Posterior vena cava (tissue), 2 donors: ENCODE data around the gene PCTP. TPM values are rescaled to one million over a fixed set of nuclear protein-coding genes. Genes with fewer than 3 reads are reported as not detected.

Experiments used
- DNase-seq: peaks from one replicate; pipeline ENCODE4 v3.0.0-alpha.2; 2020; ENCODE audit warnings: low spot score
- intact Hi-C, 2 donors: fragments of 100-400 bp; cut with DNase I; formaldehyde crosslinking; loops; one replicate each; pipeline versions ENCODE4 v1.14.1 to v1.14.2; 2022 to 2023
- total RNA-seq, 2 donors: library from RNA; stranded (reverse); fragmentation: NEBNext Ultra II Directional; extraction: Animal tissue kit (Norgen Biotek cat#: 25700); gene quantifications; one replicate each; pipeline ENCODE4 v1.2.1, GENCODE V29; 2021
- donor health status: DM: yes; HTN: yes; CAD: no.
- donor health status: DM: yes; HTN: yes; CAD: no.

The PCTP gene
- total RNA-seq, 2 donors from 2014 or later = 10.0 to 12.8 TPM

DNA sequence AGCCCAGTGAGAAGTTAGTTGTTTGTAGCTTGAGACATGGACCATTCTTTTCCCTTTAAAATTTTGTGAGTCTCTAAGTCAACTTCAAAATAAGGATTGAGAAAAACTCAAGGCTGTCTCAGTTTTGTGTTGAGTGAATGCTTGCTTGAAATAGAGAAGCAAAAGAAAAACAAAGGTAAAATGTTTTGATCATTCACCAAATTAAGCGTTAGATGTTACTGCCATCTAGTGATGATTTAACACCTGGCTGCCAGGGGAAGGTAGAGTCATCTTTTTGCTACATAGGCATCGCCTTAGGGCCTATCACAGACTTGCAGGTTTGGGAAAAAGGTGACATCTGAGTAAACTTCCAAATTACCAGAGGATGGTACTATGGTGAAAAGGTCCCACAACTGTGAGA lies 74.4 kb downstream of the PCTP start:
- DNase-seq = no peak
- intact Hi-C loops = no loop called here

Other genes starting within 250 kb of the PCTP start
- gene SMIM36, start 239.6 kb upstream of the PCTP start, total RNA-seq = not detected
- 10 to 100 TPM; 11.8 to 15.1 TPM for gene TMEM100, start 28.2 kb upstream of the PCTP start, total RNA-seq